Pancreas (tissue), 10 donors: ENCODE results near the gene GAB2. TPM values are rescaled to one million over a fixed set of nuclear protein-coding genes. Genes with fewer than 3 reads are reported as not detected.

Experiments used
- ATAC-seq, 4 donors: fragments of 200-7000 bp; cut with Tn5 transposase; one replicate each; pipeline versions ENCODE4 v1.8.0 to v1.9.1; 2020; ENCODE audit warnings: mild to moderate bottlenecking in 4 of 4, moderate library complexity in 4 of 4
- DNase-seq, 6 donors: peaks; one replicate each; pipeline ENCODE4 v3.0.0-alpha.2; 2020
- FAIRE-seq: peaks from 2 replicates; lab custom pipeline; 2012; peaks lifted over from hg19 to GRCh38; lab: Jason Lieb, UNC
- H3K27ac ChIP-seq, 4 donors: fragments of 200-600 bp; sonication (generic); 1 replicate in 3 of 4; 2 replicates in 1 of 4; pipeline versions ENCODE4 v1.5.0 to v1.8.0; 2020
- H3K27me3 ChIP-seq, 4 donors: fragments of 200-600 bp; one replicate each; pipeline ENCODE4 v1.8.0; 2021
- H3K36me3 ChIP-seq, 3 donors: fragments of 200-600 bp; sonication (generic) in 1 of 3; one replicate each; pipeline versions ENCODE4 v1.5.0 to v1.8.0; 2020 to 2021
- H3K4me1 ChIP-seq, 3 donors: fragments of 200-600 bp; one replicate each; pipeline ENCODE4 v1.8.0; 2021
- H3K4me3 ChIP-seq, 4 donors: fragments of 200-600 bp; sonication (generic) in 2 of 4; one replicate each; pipeline versions ENCODE4 v1.5.0 to v1.8.0; 2020 to 2021
- H3K9me3 ChIP-seq, 4 donors: fragments of 200-600 bp; one replicate each; pipeline ENCODE4 v1.8.0; 2021
- WGBS, 2 donors: extraction: QIAGEN DNeasy Blood & Tissue Kit; methylation state at CpG; one replicate each; pipeline ENCODE4 v1.1.7; 2013; 5-methylcytosine and 5-hydroxymethylcytosine counted together
- intact Hi-C, 3 donors: fragments of 100-400 bp; cut with DNase I; formaldehyde crosslinking; loops; one replicate each; pipeline versions ENCODE4 v1.11.1 to v1.14.2; 2022
- polyA plus RNA-seq, 2 donors: library from polyadenylated mRNA; stranded (reverse); fragments of 200-250 nt; gene quantifications; one replicate each; pipeline ENCODE4 v1.2.3, GENCODE V29; 2013
- total RNA-seq, 6 donors: library from RNA; stranded (reverse); fragmentation: NEBNext Ultra II Directional in 4 of 6; extraction: Animal tissue kit (Norgen Biotek cat#: 25700) in 4 of 6; gene quantifications; one replicate each; pipeline versions ENCODE4 v1.2.1 to v1.2.4, GENCODE V29; 2021 to 2023
- TF ChIP-seq, protein P1 (sequence below), 4 donors: fragments of 200-600 bp; sonication (generic) in 3 of 4; IDR thresholded peaks; one replicate each; pipeline versions ENCODE4 v1.5.0 to v1.8.0; 2021; ENCODE audit warnings: antibody characterized with exemption in 4 of 4
- donor health status: healthy with polysubstance abuse.
- donor health status: DM: no; HTN: no; CAD: no; lungs with moderate emphysema.
- donor health status: DM: no; HTN: no; CAD: no.
- donor health status: control.
- donor health status: control.
- donor health status: Bipolar disorder and iron deficiency.
- donor health status: DM: yes; HTN: yes; CAD: no.
- donor health status: DM: no; HTN: no; CAD: no.
- donor health status: DM: no; HTN: no; CAD: no.
- donor health status: DM: yes; HTN: yes; CAD: no.

Gene GAB2
- total and polyA plus RNA-seq, 8 donors: 3.1 to 17.8 (median 9.4) TPM

DNA sequence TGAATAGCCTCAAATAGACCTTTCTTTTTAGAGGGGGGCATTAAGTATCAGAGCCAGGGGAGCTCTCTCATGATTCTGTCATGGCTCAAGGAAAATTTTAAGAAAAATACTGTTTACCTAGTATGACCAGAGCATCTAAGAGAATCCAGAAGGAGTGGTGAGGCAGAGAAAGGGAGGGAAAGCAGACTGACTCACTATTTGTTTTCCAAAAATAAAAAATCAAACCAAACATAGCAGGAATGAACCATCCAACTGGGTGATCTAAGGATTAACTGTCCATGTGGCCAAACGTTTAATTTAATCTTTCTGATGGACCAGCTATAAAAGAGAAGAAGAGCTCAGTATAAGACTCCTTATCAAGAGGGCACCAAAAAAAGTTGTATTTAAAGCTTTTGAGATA lies 70.8 kb downstream of the GAB2 start:
- intact Hi-C loops: no loop called here
- TF ChIP-seq, protein P1, sequence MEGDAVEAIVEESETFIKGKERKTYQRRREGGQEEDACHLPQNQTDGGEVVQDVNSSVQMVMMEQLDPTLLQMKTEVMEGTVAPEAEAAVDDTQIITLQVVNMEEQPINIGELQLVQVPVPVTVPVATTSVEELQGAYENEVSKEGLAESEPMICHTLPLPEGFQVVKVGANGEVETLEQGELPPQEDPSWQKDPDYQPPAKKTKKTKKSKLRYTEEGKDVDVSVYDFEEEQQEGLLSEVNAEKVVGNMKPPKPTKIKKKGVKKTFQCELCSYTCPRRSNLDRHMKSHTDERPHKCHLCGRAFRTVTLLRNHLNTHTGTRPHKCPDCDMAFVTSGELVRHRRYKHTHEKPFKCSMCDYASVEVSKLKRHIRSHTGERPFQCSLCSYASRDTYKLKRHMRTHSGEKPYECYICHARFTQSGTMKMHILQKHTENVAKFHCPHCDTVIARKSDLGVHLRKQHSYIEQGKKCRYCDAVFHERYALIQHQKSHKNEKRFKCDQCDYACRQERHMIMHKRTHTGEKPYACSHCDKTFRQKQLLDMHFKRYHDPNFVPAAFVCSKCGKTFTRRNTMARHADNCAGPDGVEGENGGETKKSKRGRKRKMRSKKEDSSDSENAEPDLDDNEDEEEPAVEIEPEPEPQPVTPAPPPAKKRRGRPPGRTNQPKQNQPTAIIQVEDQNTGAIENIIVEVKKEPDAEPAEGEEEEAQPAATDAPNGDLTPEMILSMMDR (IDR thresholded peaks at IDR 0.05): no peak
- ATAC-seq (no peak), FAIRE-seq (no peak), DNase-seq (no peak)
- WGBS, 2 donors: 52 to 53% methylated on average over 1 of the region's 1 CpG
- Histone ChIP-seq H3K27ac (no peak overlapping the region), H3K4me1 (peaks cover 0 to 9% (median 4%) of the 10 kb centered on the region in 3 donors), H3K4me3 (no peak overlapping the region), H3K36me3 (no peaks in the 10 kb centered on the region), H3K9me3 (no peaks in the 10 kb centered on the region), H3K27me3 (no peaks in the 10 kb centered on the region)

DNA sequence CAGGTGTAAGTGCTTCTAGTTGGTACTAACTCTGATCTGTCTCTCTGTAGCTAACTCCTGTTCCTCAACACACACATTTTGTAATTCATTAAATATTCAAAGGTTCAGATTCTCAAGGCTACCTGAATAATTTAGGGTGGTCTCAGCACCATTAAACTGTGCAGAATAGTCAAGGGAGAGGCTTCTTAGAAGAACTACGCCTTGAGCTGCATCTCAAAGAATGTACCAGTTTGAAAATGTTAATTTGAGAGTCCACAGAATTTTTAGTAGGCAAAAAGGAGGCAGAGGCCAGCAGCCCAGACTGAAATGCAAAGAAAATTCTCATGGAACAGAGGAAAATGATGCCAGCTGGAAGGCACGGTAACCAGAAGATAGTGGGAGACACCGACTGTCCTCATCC lies 72.2 kb downstream of the GAB2 start:
- Histone ChIP-seq H3K4me1 (peaks cover 0 to 9% (median 4%) of the 10 kb centered on the region in 3 donors), H3K27ac (no peak overlapping the region), H3K27me3 (no peaks in the 10 kb centered on the region), H3K9me3 (no peaks in the 10 kb centered on the region), H3K4me3 (no peak overlapping the region), H3K36me3 (no peaks in the 10 kb centered on the region)
- FAIRE-seq (no peak), ATAC-seq (no peak), DNase-seq (no peak)
- TF ChIP-seq, protein P1 (IDR thresholded peaks at IDR 0.05): no peak
- intact Hi-C loops: no loop called here
- WGBS, 2 donors: 79 to 98% methylated on average over 3 of the region's 3 CpGs

DNA sequence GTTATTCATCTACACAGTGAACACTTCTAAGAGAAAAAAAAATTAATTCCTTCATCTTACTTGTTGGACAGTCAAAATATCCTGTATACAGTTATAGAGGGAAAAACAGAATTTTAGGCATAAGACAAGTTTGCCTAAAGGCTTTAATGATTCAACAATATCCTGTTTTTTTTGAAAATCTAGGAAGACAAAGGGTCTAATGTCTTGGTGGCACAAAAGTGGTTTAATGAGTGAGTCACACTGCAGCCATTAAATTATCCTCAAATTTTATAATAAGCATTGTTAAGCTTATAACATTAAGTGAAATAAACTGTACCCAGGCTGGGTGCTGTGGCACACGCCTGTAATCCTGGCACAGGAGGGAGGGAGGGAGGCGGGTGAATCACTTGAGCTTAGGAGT lies 72.9 kb downstream of the GAB2 start:
- ATAC-seq: no peak
- 91 to 98% methylated on average over 2 of the region's 2 CpGs for WGBS, 2 donors
- H3K27me3 ChIP-seq: no peaks in the 10 kb centered on the region
- no peak for FAIRE-seq
- H3K4me3 ChIP-seq: no peak overlapping the region
- DNase-seq: no peak
- intact Hi-C loops: no loop called here
- H3K36me3 ChIP-seq: no peaks in the 10 kb centered on the region
- no peak overlapping the region for H3K27ac ChIP-seq
- TF ChIP-seq, protein P1 (IDR thresholded peaks at IDR 0.05): no peak
- H3K9me3 ChIP-seq: no peaks in the 10 kb centered on the region
- H3K4me1 ChIP-seq: peaks cover 0 to 6% (median 4%) of the 10 kb centered on the region in 3 donors

DNA sequence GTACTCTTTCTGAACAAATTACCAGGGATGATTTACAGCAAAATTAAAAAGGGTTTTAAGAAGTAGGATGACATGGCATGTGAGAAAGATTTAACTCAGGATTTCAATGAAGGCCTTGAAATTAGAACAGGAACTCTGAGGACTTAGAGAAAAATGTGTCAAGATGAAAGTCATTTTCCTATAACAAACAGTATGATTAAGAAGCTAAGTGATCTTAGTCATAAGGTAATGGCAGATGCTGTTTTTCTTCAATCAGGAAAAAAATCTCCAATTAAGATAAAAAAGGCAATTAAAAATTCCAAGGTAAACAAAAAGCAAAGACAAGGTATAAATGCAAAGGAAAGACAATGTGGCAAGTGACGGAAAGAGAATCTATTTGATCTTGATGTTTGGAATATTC lies 73.5 kb downstream of the GAB2 start:
- Histone ChIP-seq H3K4me1 (peaks cover 0 to 6% (median 4%) of the 10 kb centered on the region in 3 donors), H3K9me3 (no peaks in the 10 kb centered on the region), H3K4me3 (no peak overlapping the region), H3K27ac (no peak overlapping the region), H3K36me3 (no peaks in the 10 kb centered on the region), H3K27me3 (no peaks in the 10 kb centered on the region)
- WGBS, 2 donors: 87 to 92% methylated on average over 1 of the region's 1 CpG
- TF ChIP-seq, protein P1 (IDR thresholded peaks at IDR 0.05): no peak
- FAIRE-seq: no peak
- DNase-seq: no peak
- no peak for ATAC-seq
- intact Hi-C loops: no loop called here

DNA sequence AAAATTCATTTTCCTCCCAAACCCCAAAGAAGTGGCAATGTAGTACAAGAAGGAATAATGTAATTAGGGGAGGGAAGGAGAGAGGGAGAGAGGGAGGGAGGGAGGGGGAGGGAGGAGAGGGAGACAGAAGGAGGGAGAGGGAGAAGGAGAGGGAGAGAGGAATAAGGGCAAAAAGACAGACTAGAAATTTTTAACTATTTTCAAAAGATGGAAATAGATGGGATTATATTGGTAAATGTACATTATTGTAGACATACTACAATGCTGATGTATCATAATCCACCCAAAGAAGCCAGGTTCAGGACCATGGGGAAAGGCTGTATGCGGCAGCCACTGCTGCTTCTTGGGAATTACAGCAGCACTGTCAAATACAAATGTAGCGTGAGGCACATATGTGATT lies 74.3 kb downstream of the GAB2 start:
- WGBS, 2 donors: 100% methylated on average over 2 of the region's 2 CpGs
- DNase-seq: no peak
- ATAC-seq: no peak
- H3K27me3 ChIP-seq: no peaks in the 10 kb centered on the region
- no peak for FAIRE-seq
- H3K4me1 ChIP-seq: no peaks in the 10 kb centered on the region
- H3K9me3 ChIP-seq: no peaks in the 10 kb centered on the region
- H3K4me3 ChIP-seq: no peak overlapping the region
- no peak overlapping the region for H3K27ac ChIP-seq
- intact Hi-C loops: no loop called here
- TF ChIP-seq, protein P1 (IDR thresholded peaks at IDR 0.05): no peak
- H3K36me3 ChIP-seq: no peaks in the 10 kb centered on the region
